IMR-90 (cell line): ENCODE measurements around the gene SLC2A1. TPM values are rescaled to one million over a fixed set of nuclear protein-coding genes. Genes with fewer than 3 reads are reported as not detected.

Source experiments
- ATAC-seq: fragments of 200-7000 bp; cut with Tn5 transposase; 2 replicates; pipeline ENCODE4 v1.9.1; 2020; ENCODE audit warnings: low read depth, mild to moderate bottlenecking, moderate library complexity
- BruUV-seq: library from RNA; stranded (reverse); fragments of 400-500 nt; replicated peaks from 2 replicates; lab custom pipeline; 2021; lab: Mats Ljungman, UMichigan
- CTCF ChIA-PET: fragments of 300-600 bp; formaldehyde crosslinking; extraction: SDS; loops from one replicate; lab custom pipeline; 2021; ENCODE audit warnings: antibody characterized with exemption; lab: Yijun Ruan, JAX
- POLR2A ChIA-PET: fragments of 300-600 bp; sonication (Branson Sonifier 250); formaldehyde crosslinking; loops from one replicate; lab custom pipeline; 2022; ENCODE audit warnings: antibody characterized with exemption; ENCODE audit not compliant: unreplicated experiment; lab: Charles Lee
- DNase-seq: peaks from one replicate; pipeline ENCODE4 v3.0.0; 2013
- H2AFZ ChIP-seq: replicated peaks from 2 replicates; pipeline ENCODE3; 2013; ENCODE audit warnings: low read length, mild to moderate bottlenecking; ENCODE audit not compliant: poor library complexity
- H2AK5ac ChIP-seq: 2 replicates; pipeline ENCODE4 v1.6.1; 2013; ENCODE audit warnings: low read depth, low read length, inconsistent platforms
- H2AK9ac ChIP-seq: replicated peaks from 2 replicates; pipeline ENCODE3; 2013; ENCODE audit warnings: mild to moderate bottlenecking, low read depth, low read length, moderate library complexity; ENCODE audit not compliant: poor library complexity
- H2BK120ac ChIP-seq: 2 replicates; pipeline ENCODE4 v1.6.1; 2013; ENCODE audit warnings: low read depth, low read length, inconsistent platforms
- H2BK15ac ChIP-seq: 3 replicates; pipeline ENCODE4 v1.6.1; 2013; ENCODE audit warnings: low read depth, low read length, inconsistent platforms
- H2BK20ac ChIP-seq: 2 replicates; pipeline ENCODE4 v1.6.1; 2013; ENCODE audit warnings: low read depth, mild to moderate bottlenecking, inconsistent platforms, low read length, moderate library complexity
- H2BK5ac ChIP-seq: 2 replicates; pipeline ENCODE4 v1.6.1; 2013; ENCODE audit warnings: mild to moderate bottlenecking, low read depth, low read length, inconsistent platforms; ENCODE audit not compliant: poor library complexity, severe bottlenecking
- H3K14ac ChIP-seq: replicated peaks from 2 replicates; pipeline ENCODE4 v1.6.1; 2013; ENCODE audit warnings: low read depth, low read length, inconsistent platforms
- H3K18ac ChIP-seq: 2 replicates; pipeline ENCODE4 v1.6.1; 2013; ENCODE audit warnings: low read depth, low read length, control low read depth
- H3K23ac ChIP-seq: 2 replicates; pipeline ENCODE4 v1.6.1; 2013; ENCODE audit warnings: low read depth, low read length, inconsistent platforms
- H3K27ac ChIP-seq: 2 replicates; pipeline ENCODE4 v1.5.1; 2013; ENCODE audit warnings: mild to moderate bottlenecking, control low read depth, low read length; ENCODE audit not compliant: insufficient read depth
- H3K27me3 ChIP-seq: 2 replicates; pipeline ENCODE4 v1.6.1; 2013; ENCODE audit warnings: low read length; ENCODE audit not compliant: control insufficient read depth, insufficient read depth
- H3K36me3 ChIP-seq: 2 replicates; pipeline ENCODE4 v1.6.1; 2013; ENCODE audit warnings: low read length, mixed read lengths; ENCODE audit not compliant: control insufficient read depth, insufficient read depth
- H3K4ac ChIP-seq: 2 replicates; pipeline ENCODE4 v1.6.1; 2013; ENCODE audit warnings: low read depth, low read length, inconsistent platforms
- H3K4me1 ChIP-seq: 2 replicates; pipeline ENCODE4 v1.6.1; 2013; ENCODE audit warnings: low read length, mixed read lengths; ENCODE audit not compliant: control insufficient read depth, insufficient read depth
- H3K4me2 ChIP-seq: 2 replicates; pipeline ENCODE4 v1.6.1; 2013; ENCODE audit warnings: low read depth, mild to moderate bottlenecking, control low read depth, low read length, moderate library complexity
- H3K4me3 ChIP-seq: 2 replicates; pipeline ENCODE4 v1.5.1; 2013; ENCODE audit warnings: low read depth, mild to moderate bottlenecking, control low read depth, low read length, moderate library complexity; ENCODE audit not compliant: insufficient read depth
- H3K56ac ChIP-seq: 2 replicates; pipeline ENCODE4 v1.6.1; 2013; ENCODE audit warnings: low read length, inconsistent platforms; ENCODE audit not compliant: insufficient read depth; ENCODE audit errors: extremely low read depth
- H3K79me1 ChIP-seq, 2 experiments: 2 replicates each; pipeline ENCODE4 v1.6.1; 2013; ENCODE audit warnings: low read length in 2 of 2, inconsistent platforms in 1 of 2, low read depth in 1 of 2
- H3K9ac ChIP-seq: 2 replicates; pipeline ENCODE4 v1.6.1; 2013; ENCODE audit warnings: low read depth, low read length, control low read depth
- H3K9me1 ChIP-seq: 2 replicates; pipeline ENCODE4 v1.6.1; 2013; ENCODE audit warnings: low read length, inconsistent platforms; ENCODE audit not compliant: insufficient read depth
- H3K9me3 ChIP-seq: 2 replicates; pipeline ENCODE4 v1.6.1; 2013; ENCODE audit warnings: low read length; ENCODE audit not compliant: control insufficient read depth, insufficient read depth
- H4K20me1 ChIP-seq: 2 replicates; pipeline ENCODE4 v1.6.1; 2013; ENCODE audit warnings: low read length, inconsistent platforms; ENCODE audit not compliant: insufficient read depth
- H4K5ac ChIP-seq: 2 replicates; pipeline ENCODE4 v1.6.1; 2013; ENCODE audit warnings: mild to moderate bottlenecking, low read depth, low read length, control low read depth
- H4K8ac ChIP-seq, 2 experiments: 2 replicates each; pipeline ENCODE4 v1.6.1; 2013; ENCODE audit warnings: low read depth in 2 of 2, low read length in 2 of 2, control low read depth in 1 of 2, inconsistent platforms in 1 of 2
- H4K91ac ChIP-seq: 2 replicates; pipeline ENCODE4 v1.6.1; 2013; ENCODE audit warnings: low read depth, low read length, inconsistent platforms; ENCODE audit not compliant: insufficient read depth
- BHLHE40 ChIP-seq: fragments of 150-350 bp; IDR thresholded peaks from 2 replicates; pipeline ENCODE4 v1.6.1; 2016; ENCODE audit warnings: mild to moderate bottlenecking, low read depth, low read length
- CEBPB ChIP-seq: IDR thresholded peaks from 2 replicates; pipeline ENCODE4 v1.6.1; 2012; ENCODE audit warnings: low read depth, low read length, improper control_type of control experiment
- CHD1 ChIP-seq: IDR thresholded peaks from 2 replicates; pipeline ENCODE4 v1.6.1; 2012; ENCODE audit warnings: low read depth, low read length, improper control_type of control experiment
- CTCF ChIP-seq: conservative IDR thresholded peaks from 2 replicates; pipeline ENCODE4 v1.5.1; 2012; ENCODE audit warnings: mild to moderate bottlenecking, low read depth, low read length, improper control_type of control experiment
- ELK1 ChIP-seq: fragments of 150-350 bp; IDR thresholded peaks from 2 replicates; pipeline ENCODE4 v1.6.1; 2016; ENCODE audit warnings: low read depth, mild to moderate bottlenecking, low read length, moderate library complexity, borderline replicate concordance
- FOS ChIP-seq: fragments of 150-350 bp; IDR thresholded peaks from 2 replicates; pipeline ENCODE4 v1.6.1; 2016; ENCODE audit warnings: low read depth, low read length
- MAFK ChIP-seq: IDR thresholded peaks from 2 replicates; pipeline ENCODE4 v1.6.1; 2012; ENCODE audit warnings: low read depth, low read length, improper control_type of control experiment
- RAD21 ChIP-seq: IDR thresholded peaks from 2 replicates; pipeline ENCODE4 v1.6.1; 2012; ENCODE audit warnings: low read length, improper control_type of control experiment
- SMC3 ChIP-seq: fragments of 150-350 bp; IDR thresholded peaks from 2 replicates; pipeline ENCODE4 v1.6.1; 2016; ENCODE audit warnings: low read depth, mild to moderate bottlenecking, antibody characterized with exemption, low read length, moderate library complexity
- WGBS, 2 experiments: methylation state at CpG; one replicate each; pipeline versions ENCODE4 v1.1.5 to v1.1.7; 2013; ENCODE audit warnings: missing lambda C conversion rate in 2 of 2; ENCODE audit not compliant: insufficient read length in 1 of 2; ENCODE audit errors: extremely low coverage in 2 of 2; 5-methylcytosine and 5-hydroxymethylcytosine counted together
- dilution Hi-C: fragments of 300-500 bp; cut with HindIII; formaldehyde crosslinking; loops from one replicate; pipeline ENCODE4 v1.14.3; 2018; ENCODE audit warnings: low sequenced_read_pairs; ENCODE audit not compliant: unreplicated experiment
- in situ Hi-C: fragments of 300-500 bp; cut with MboI; formaldehyde crosslinking; loops from 3 replicates; pipeline ENCODE4 v1.14.3; 2019; ENCODE audit warnings: low sequenced_read_pairs, inconsistent platforms, mixed read lengths
- intact Hi-C: fragments of 100-400 bp; cut with micrococcal nuclease; formaldehyde crosslinking; loops from 2 replicates; pipeline ENCODE4 v1.10.0; 2022
- polyA plus RNA-seq, 3 experiments: library from polyadenylated mRNA; depleted of rRNA; stranded (reverse); fragments of >200 nt; gene quantifications; 2 replicates each; pipeline ENCODE4 v1.2.3, GENCODE V29; 2012; ENCODE audit warnings: low replicate concordance in 1 of 3
- total RNA-seq: library from RNA; depleted of rRNA; stranded (reverse); fragments of >200 nt; gene quantifications from 2 replicates; pipeline ENCODE4 v1.2.3, GENCODE V29; 2012

SLC2A1 gene
- total and polyA plus RNA-seq, 2 of the 4 experiments (the other 2 are of a cell fraction) = 200 to 395 TPM

- no CpG with 5 or more reads among the region's 5 CpGs for WGBS, 2 experiments
- Histone ChIP-seq H2BK120ac (no peak overlapping the region), H3K9ac (no peak overlapping the region), H3K9me1 (no peaks in the 10 kb centered on the region), H4K91ac (no peak overlapping the region), H3K79me1 (no peaks in the 10 kb centered on the region), H3K4me2 (no peak overlapping the region), H3K18ac (no peak overlapping the region), H3K4me3 (no peak overlapping the region), H3K27ac (no peak overlapping the region), H3K36me3 (no peaks in the 10 kb centered on the region), H2AK5ac (no peak overlapping the region), H4K20me1 (no peaks in the 10 kb centered on the region), H4K5ac (no peak overlapping the region), H3K27me3 (peaks cover 3% of the 10 kb centered on the region), H2AFZ (no peak overlapping the region), H3K14ac (no peak overlapping the region), H2BK15ac (no peak overlapping the region), H2BK20ac (no peak overlapping the region), H2AK9ac (no peak overlapping the region), H3K23ac (no peak overlapping the region), H2BK5ac (no peak overlapping the region), H4K8ac (no peak overlapping the region), H3K56ac (no peak overlapping the region), H3K4me1 (no peaks in the 10 kb centered on the region), H3K9me3 (peaks cover 5% of the 10 kb centered on the region; the same call in 1 of the 2 replicates), H3K4ac (no peak overlapping the region)
- in situ Hi-C loops (loop anchor here (10.0 to 25.0 kb wide), 2 partner anchors 129 to 499 kb away; partner anchors contain the start of gene TMEM269), dilution Hi-C loops (no loop called here), intact Hi-C loops (loop anchor here (1.0 to 10.0 kb wide), 4 partner anchors 160 to 499 kb away; no protein-coding TSS in a partner anchor)
- ChIA-PET CTCF (interaction anchor here (0.6 to 8.1 kb wide), 13 partner anchors 9 to 313 kb away, joined by 3 to 132 read pairs (median 3); no protein-coding TSS in a partner anchor), POLR2A (interaction anchor here (1.5 kb wide), 1 partner anchor 160 kb away, joined by 5 read pairs; no protein-coding TSS in a partner anchor)
- DNase-seq = peak; percentile 82
- TF ChIP-seq RAD21 = peak; percentile 92
- no peak for TF ChIP-seq CHD1
- no peak for TF ChIP-seq FOS
- TF ChIP-seq CTCF = peak; percentile 77
- no peak for TF ChIP-seq MAFK
- TF ChIP-seq ELK1 = no peak
- TF ChIP-seq BHLHE40 = no peak
- TF ChIP-seq CEBPB = peak; percentile 95
- peak; percentile 98 for TF ChIP-seq SMC3
- no TSS peak for BruUV-seq
- peak; percentile 98 for ATAC-seq
Observed at GRCh38 chr1:42913426-42914091, 45.1 kb downstream of the SLC2A1 start.
